IMR-90 (cell line): ENCODE results near the gene NMUR1. TPM values are rescaled to one million over a fixed set of nuclear protein-coding genes. Genes with fewer than 3 reads are reported as not detected.
A peak's percentile ranks its signal among the peaks of the same experiment; 100 is the strongest.

Experiments
- ATAC-seq: fragments of 200-7000 bp; cut with Tn5 transposase; 2 replicates; pipeline ENCODE4 v1.9.1; 2020; ENCODE audit warnings: low read depth, mild to moderate bottlenecking, moderate library complexity
- Bru-seq: library from RNA; stranded (reverse); fragments of 400-500 nt; gene quantifications from one replicate; lab custom pipeline; 2021; lab: Mats Ljungman, UMichigan
- BruChase-seq, 2 experiments: library from RNA; stranded (reverse); fragments of 400-500 nt; gene quantifications; one replicate each; lab custom pipeline; 2021; lab: Mats Ljungman, UMichigan
- BruUV-seq: library from RNA; stranded (reverse); fragments of 400-500 nt; replicated peaks from 2 replicates; lab custom pipeline; 2021; lab: Mats Ljungman, UMichigan
- CTCF ChIA-PET: fragments of 300-600 bp; formaldehyde crosslinking; extraction: SDS; loops from one replicate; lab custom pipeline; 2021; ENCODE audit warnings: antibody characterized with exemption; lab: Yijun Ruan, JAX
- POLR2A ChIA-PET: fragments of 300-600 bp; sonication (Branson Sonifier 250); formaldehyde crosslinking; loops from one replicate; lab custom pipeline; 2022; ENCODE audit warnings: antibody characterized with exemption; ENCODE audit not compliant: unreplicated experiment; lab: Charles Lee
- DNase-seq: peaks from one replicate; pipeline ENCODE4 v3.0.0; 2013
- H2AFZ ChIP-seq: replicated peaks from 2 replicates; pipeline ENCODE3; 2013; ENCODE audit warnings: low read length, mild to moderate bottlenecking; ENCODE audit not compliant: poor library complexity
- H2AK5ac ChIP-seq: 2 replicates; pipeline ENCODE4 v1.6.1; 2013; ENCODE audit warnings: low read depth, low read length, inconsistent platforms
- H2AK9ac ChIP-seq: replicated peaks from 2 replicates; pipeline ENCODE3; 2013; ENCODE audit warnings: mild to moderate bottlenecking, low read depth, low read length, moderate library complexity; ENCODE audit not compliant: poor library complexity
- H2BK120ac ChIP-seq: 2 replicates; pipeline ENCODE4 v1.6.1; 2013; ENCODE audit warnings: low read depth, low read length, inconsistent platforms
- H2BK15ac ChIP-seq: 3 replicates; pipeline ENCODE4 v1.6.1; 2013; ENCODE audit warnings: low read depth, low read length, inconsistent platforms
- H2BK20ac ChIP-seq: 2 replicates; pipeline ENCODE4 v1.6.1; 2013; ENCODE audit warnings: low read depth, mild to moderate bottlenecking, inconsistent platforms, low read length, moderate library complexity
- H2BK5ac ChIP-seq: 2 replicates; pipeline ENCODE4 v1.6.1; 2013; ENCODE audit warnings: mild to moderate bottlenecking, low read depth, low read length, inconsistent platforms; ENCODE audit not compliant: poor library complexity, severe bottlenecking
- H3K14ac ChIP-seq: replicated peaks from 2 replicates; pipeline ENCODE4 v1.6.1; 2013; ENCODE audit warnings: low read depth, low read length, inconsistent platforms
- H3K18ac ChIP-seq: 2 replicates; pipeline ENCODE4 v1.6.1; 2013; ENCODE audit warnings: low read depth, low read length, control low read depth
- H3K23ac ChIP-seq: 2 replicates; pipeline ENCODE4 v1.6.1; 2013; ENCODE audit warnings: low read depth, low read length, inconsistent platforms
- H3K27ac ChIP-seq: 2 replicates; pipeline ENCODE4 v1.5.1; 2013; ENCODE audit warnings: mild to moderate bottlenecking, control low read depth, low read length; ENCODE audit not compliant: insufficient read depth
- H3K27me3 ChIP-seq: 2 replicates; pipeline ENCODE4 v1.6.1; 2013; ENCODE audit warnings: low read length; ENCODE audit not compliant: control insufficient read depth, insufficient read depth
- H3K36me3 ChIP-seq: 2 replicates; pipeline ENCODE4 v1.6.1; 2013; ENCODE audit warnings: low read length, mixed read lengths; ENCODE audit not compliant: control insufficient read depth, insufficient read depth
- H3K4ac ChIP-seq: 2 replicates; pipeline ENCODE4 v1.6.1; 2013; ENCODE audit warnings: low read depth, low read length, inconsistent platforms
- H3K4me1 ChIP-seq: 2 replicates; pipeline ENCODE4 v1.6.1; 2013; ENCODE audit warnings: low read length, mixed read lengths; ENCODE audit not compliant: control insufficient read depth, insufficient read depth
- H3K4me2 ChIP-seq: 2 replicates; pipeline ENCODE4 v1.6.1; 2013; ENCODE audit warnings: low read depth, mild to moderate bottlenecking, control low read depth, low read length, moderate library complexity
- H3K4me3 ChIP-seq: 2 replicates; pipeline ENCODE4 v1.5.1; 2013; ENCODE audit warnings: low read depth, mild to moderate bottlenecking, control low read depth, low read length, moderate library complexity; ENCODE audit not compliant: insufficient read depth
- H3K56ac ChIP-seq: 2 replicates; pipeline ENCODE4 v1.6.1; 2013; ENCODE audit warnings: low read length, inconsistent platforms; ENCODE audit not compliant: insufficient read depth; ENCODE audit errors: extremely low read depth
- H3K79me1 ChIP-seq, 2 experiments: 2 replicates each; pipeline ENCODE4 v1.6.1; 2013; ENCODE audit warnings: low read length in 2 of 2, inconsistent platforms in 1 of 2, low read depth in 1 of 2
- H3K9ac ChIP-seq: 2 replicates; pipeline ENCODE4 v1.6.1; 2013; ENCODE audit warnings: low read depth, low read length, control low read depth
- H3K9me1 ChIP-seq: 2 replicates; pipeline ENCODE4 v1.6.1; 2013; ENCODE audit warnings: low read length, inconsistent platforms; ENCODE audit not compliant: insufficient read depth
- H3K9me3 ChIP-seq: 2 replicates; pipeline ENCODE4 v1.6.1; 2013; ENCODE audit warnings: low read length; ENCODE audit not compliant: control insufficient read depth, insufficient read depth
- H4K20me1 ChIP-seq: 2 replicates; pipeline ENCODE4 v1.6.1; 2013; ENCODE audit warnings: low read length, inconsistent platforms; ENCODE audit not compliant: insufficient read depth
- H4K5ac ChIP-seq: 2 replicates; pipeline ENCODE4 v1.6.1; 2013; ENCODE audit warnings: mild to moderate bottlenecking, low read depth, low read length, control low read depth
- H4K8ac ChIP-seq, 2 experiments: 2 replicates each; pipeline ENCODE4 v1.6.1; 2013; ENCODE audit warnings: low read depth in 2 of 2, low read length in 2 of 2, control low read depth in 1 of 2, inconsistent platforms in 1 of 2
- H4K91ac ChIP-seq: 2 replicates; pipeline ENCODE4 v1.6.1; 2013; ENCODE audit warnings: low read depth, low read length, inconsistent platforms; ENCODE audit not compliant: insufficient read depth
- BHLHE40 ChIP-seq: fragments of 150-350 bp; IDR thresholded peaks from 2 replicates; pipeline ENCODE4 v1.6.1; 2016; ENCODE audit warnings: mild to moderate bottlenecking, low read depth, low read length
- CHD1 ChIP-seq: IDR thresholded peaks from 2 replicates; pipeline ENCODE4 v1.6.1; 2012; ENCODE audit warnings: low read depth, low read length, improper control_type of control experiment
- CTCF ChIP-seq: conservative IDR thresholded peaks from 2 replicates; pipeline ENCODE4 v1.5.1; 2012; ENCODE audit warnings: mild to moderate bottlenecking, low read depth, low read length, improper control_type of control experiment
- FOS ChIP-seq: fragments of 150-350 bp; IDR thresholded peaks from 2 replicates; pipeline ENCODE4 v1.6.1; 2016; ENCODE audit warnings: low read depth, low read length
- MAFK ChIP-seq: IDR thresholded peaks from 2 replicates; pipeline ENCODE4 v1.6.1; 2012; ENCODE audit warnings: low read depth, low read length, improper control_type of control experiment
- MAZ ChIP-seq: IDR thresholded peaks from 2 replicates; pipeline ENCODE4 v1.6.1; 2012; ENCODE audit warnings: low read depth, mild to moderate bottlenecking, low read length, improper control_type of control experiment, moderate library complexity, borderline replicate concordance
- MXI1 ChIP-seq: IDR thresholded peaks from 2 replicates; pipeline ENCODE4 v1.6.1; 2012; ENCODE audit warnings: low read depth, mild to moderate bottlenecking, low read length, moderate library complexity, borderline replicate concordance
- NFE2L2 ChIP-seq: fragments of 150-350 bp; IDR thresholded peaks from 2 replicates; pipeline ENCODE4 v1.6.1; 2016; ENCODE audit warnings: low read depth, mild to moderate bottlenecking, low read length
- POLR2A ChIP-seq: IDR thresholded peaks from 2 replicates; pipeline ENCODE4 v1.6.1; 2012; ENCODE audit warnings: mild to moderate bottlenecking, low read depth, low read length
- RAD21 ChIP-seq: IDR thresholded peaks from 2 replicates; pipeline ENCODE4 v1.6.1; 2012; ENCODE audit warnings: low read length, improper control_type of control experiment
- RCOR1 ChIP-seq: IDR thresholded peaks from 2 replicates; pipeline ENCODE4 v1.6.1; 2012; ENCODE audit warnings: mild to moderate bottlenecking, low read length, improper control_type of control experiment; ENCODE audit not compliant: insufficient replicate concordance
- RFX5 ChIP-seq: IDR thresholded peaks from 2 replicates; pipeline ENCODE4 v1.8.0; 2012; ENCODE audit warnings: low read depth, mild to moderate bottlenecking, low read length, moderate library complexity
- SMC3 ChIP-seq: fragments of 150-350 bp; IDR thresholded peaks from 2 replicates; pipeline ENCODE4 v1.6.1; 2016; ENCODE audit warnings: low read depth, mild to moderate bottlenecking, antibody characterized with exemption, low read length, moderate library complexity
- USF2 ChIP-seq: fragments of 150-350 bp; IDR thresholded peaks from 2 replicates; pipeline ENCODE4 v1.6.1; 2017; ENCODE audit warnings: mild to moderate bottlenecking, antibody characterized with exemption, low read length, low read depth
- WGBS, 2 experiments: methylation state at CpG; one replicate each; pipeline versions ENCODE4 v1.1.5 to v1.1.7; 2013; ENCODE audit warnings: missing lambda C conversion rate in 2 of 2; ENCODE audit not compliant: insufficient read length in 1 of 2; ENCODE audit errors: extremely low coverage in 2 of 2; 5-methylcytosine and 5-hydroxymethylcytosine counted together
- dilution Hi-C: fragments of 300-500 bp; cut with HindIII; formaldehyde crosslinking; loops from one replicate; pipeline ENCODE4 v1.14.3; 2018; ENCODE audit warnings: low sequenced_read_pairs; ENCODE audit not compliant: unreplicated experiment
- in situ Hi-C: fragments of 300-500 bp; cut with MboI; formaldehyde crosslinking; loops from 3 replicates; pipeline ENCODE4 v1.14.3; 2019; ENCODE audit warnings: low sequenced_read_pairs, inconsistent platforms, mixed read lengths
- intact Hi-C: fragments of 100-400 bp; cut with micrococcal nuclease; formaldehyde crosslinking; loops from 2 replicates; pipeline ENCODE4 v1.10.0; 2022
- long read RNA-seq: library from polyadenylated mRNA; unstranded; transcript quantifications from one replicate; pipeline ENCODE4 v2.0.0, GENCODE V29; 2021; ENCODE audit not compliant: unreplicated experiment
- polyA plus RNA-seq, 3 experiments: library from polyadenylated mRNA; depleted of rRNA; stranded (reverse); fragments of >200 nt; gene quantifications; 2 replicates each; pipeline ENCODE4 v1.2.3, GENCODE V29; 2012; ENCODE audit warnings: low replicate concordance in 1 of 3
- total RNA-seq: library from RNA; depleted of rRNA; stranded (reverse); fragments of >200 nt; gene quantifications from 2 replicates; pipeline ENCODE4 v1.2.3, GENCODE V29; 2012; rRNA removed

The NMUR1 gene
- total RNA-seq (not detected in 2 replicates), polyA plus RNA-seq (2012; rRNA removed) (not detected in 2 replicates), Bru-seq, nascent RNA (not detected), BruChase-seq, experiment 1, labeled RNA remaining after a 6-hour chase (not detected), BruChase-seq, experiment 2, labeled RNA remaining after a 2-hour chase (percentile 16 among the genes with signal in this experiment)
- polyA plus RNA-seq (2012; cell fraction: cytosol; rRNA removed): not detected in 2 replicates
- polyA plus RNA-seq (2012; cell fraction: nucleus; rRNA removed; ENCODE audit: low replicate concordance): not detected in 2 replicates
- long read RNA-seq: 0 reads

GRCh38 chr2:231530099-231531011 is at the start of gene NMUR1:
TSS of gene NMUR1 (minus strand) at chr2:231530445. CDS start at chr2:231530361, 84 bp downstream.
- H3K23ac ChIP-seq: no peak within 1 kb of the TSS
- no peak within 1 kb of the TSS; the same call in 1 of the 2 replicates for H3K4me3 ChIP-seq
- 15% methylated on average over 36 of the region's 85 CpGs; no CpG with 5 or more reads in 1 of the 2 experiments for WGBS, 2 experiments
- no peak within 1 kb of the TSS for H3K4ac ChIP-seq
- dilution Hi-C loops (no loop called here), intact Hi-C loops (no loop called here), in situ Hi-C loops (no loop called here)
- H2AK9ac ChIP-seq: peak within 1 kb of the TSS; percentile 16
- no peaks in the 10 kb centered on the region for H3K4me1 ChIP-seq
- H4K8ac ChIP-seq: 0 out of 4 replicates have a peak within 1 kb of the TSS, but pooled peaks of 1 of the 2 experiments have one; percentile 39
- peak within 1 kb of the TSS; percentile 80 for H2AFZ ChIP-seq
- no peaks in the 10 kb centered on the region for H3K9me3 ChIP-seq
- no peak within 1 kb of the TSS for H2BK20ac ChIP-seq
- peaks cover 41% of the 10 kb centered on the region for H3K27me3 ChIP-seq
- no peak within 1 kb of the TSS for H3K56ac ChIP-seq
- CTCF ChIA-PET: no interaction called here
- POLR2A ChIA-PET: no interaction called here
- H2BK120ac ChIP-seq: no peak within 1 kb of the TSS
- no peaks in the 10 kb centered on the region for H3K79me1 ChIP-seq
- no peak within 1 kb of the TSS for H4K91ac ChIP-seq
- ATAC-seq (peak; percentile 83), DNase-seq (no peak)
- H4K5ac ChIP-seq: no peak within 1 kb of the TSS
- no peak within 1 kb of the TSS for H3K27ac ChIP-seq
- H3K4me2 ChIP-seq: peak within 1 kb of the TSS; percentile 57
- TF ChIP-seq MAFK (no peak), RFX5 (no peak), RAD21 (peak; percentile 38), MXI1 (no peak), SMC3 (peak; percentile 45), NFE2L2 (no peak), CHD1 (no peak), USF2 (no peak), MAZ (peak; percentile 82), BHLHE40 (no peak), CTCF (peak; percentile 66), FOS (no peak), POLR2A (no peak), RCOR1 (no peak)
- no peaks in the 10 kb centered on the region for H4K20me1 ChIP-seq
- H3K9ac ChIP-seq: no peak within 1 kb of the TSS
- H3K18ac ChIP-seq: no peak within 1 kb of the TSS
- no peak within 1 kb of the TSS for H2BK15ac ChIP-seq
- no peaks in the 10 kb centered on the region for H3K9me1 ChIP-seq
- no peak within 1 kb of the TSS for H2BK5ac ChIP-seq
- H3K36me3 ChIP-seq: no peaks in the 10 kb centered on the region
- H2AK5ac ChIP-seq: no peak within 1 kb of the TSS; the same call in 1 of the 2 replicates
- no peak within 1 kb of the TSS for H3K14ac ChIP-seq
- no TSS peak for BruUV-seq
